H9 (cell line): ENCODE results near the gene DUSP5. TPM values are rescaled to one million over a fixed set of nuclear protein-coding genes. Genes with fewer than 3 reads are reported as not detected.

ENCODE experiments used
- DNase-seq: peaks from one replicate; pipeline ENCODE4 v3.0.0-alpha.2; 2017
- H2AFZ ChIP-seq: one replicate; pipeline ENCODE4 v1.6.1; 2013; ENCODE audit warnings: mild to moderate bottlenecking, low read length, control low read depth, moderate library complexity
- H2AK5ac ChIP-seq: 2 replicates; pipeline ENCODE4 v1.6.1; 2013; ENCODE audit warnings: low read length, control low read depth, mixed read lengths; ENCODE audit not compliant: insufficient read length
- H2BK120ac ChIP-seq: one replicate; pipeline ENCODE4 v1.6.1; 2013; ENCODE audit warnings: low read depth, mild to moderate bottlenecking, low read length, control low read depth, inconsistent platforms; ENCODE audit not compliant: poor library complexity, severe bottlenecking
- H2BK12ac ChIP-seq: 2 replicates; pipeline ENCODE4 v1.6.1; 2013; ENCODE audit warnings: low read length, control low read depth, mixed read lengths, low read depth; ENCODE audit not compliant: insufficient read length
- H2BK15ac ChIP-seq: 2 replicates; pipeline ENCODE4 v1.6.1; 2013; ENCODE audit warnings: low read depth, low read length, control low read depth
- H2BK20ac ChIP-seq: one replicate; pipeline ENCODE4 v1.6.1; 2013; ENCODE audit warnings: low read depth, mild to moderate bottlenecking, low read length, control low read depth, inconsistent platforms; ENCODE audit not compliant: poor library complexity, severe bottlenecking
- H2BK5ac ChIP-seq: 2 replicates; pipeline ENCODE4 v1.6.1; 2013; ENCODE audit warnings: low read length, control low read depth, mixed read lengths; ENCODE audit not compliant: insufficient read length
- H3K14ac ChIP-seq: 2 replicates; pipeline ENCODE4 v1.6.1; 2013; ENCODE audit warnings: low read length, control low read depth; ENCODE audit not compliant: insufficient read depth
- H3K18ac ChIP-seq: 2 replicates; pipeline ENCODE4 v1.6.1; 2013; ENCODE audit warnings: low read depth, mild to moderate bottlenecking, mixed read lengths, low read length, control low read depth; ENCODE audit not compliant: insufficient read length
- H3K23ac ChIP-seq: 2 replicates; pipeline ENCODE4 v1.6.1; 2013; ENCODE audit warnings: low read length, control low read depth, mixed read lengths, low read depth; ENCODE audit not compliant: insufficient read length
- H3K23me2 ChIP-seq: 2 replicates; pipeline ENCODE4 v1.6.1; 2013; ENCODE audit warnings: low read depth, mild to moderate bottlenecking, mixed read lengths, low read length, control low read depth; ENCODE audit not compliant: insufficient read length, poor library complexity, severe bottlenecking
- H3K27ac ChIP-seq: 2 replicates; pipeline ENCODE4 v1.5.1; 2013; ENCODE audit warnings: low read length, control low read depth, mixed read lengths, low read depth; ENCODE audit not compliant: insufficient read length
- H3K27me3 ChIP-seq: 2 replicates; pipeline ENCODE4 v1.6.1; 2013; ENCODE audit warnings: low read length, control low read depth, inconsistent platforms; ENCODE audit not compliant: insufficient read depth
- H3K4ac ChIP-seq: 2 replicates; pipeline ENCODE4 v1.6.1; 2013; ENCODE audit warnings: low read depth, mild to moderate bottlenecking, control low read depth, inconsistent platforms, low read length, moderate library complexity
- H3K4me1 ChIP-seq: 2 replicates; pipeline ENCODE4 v1.6.1; 2013; ENCODE audit warnings: low read length, control low read depth, inconsistent platforms; ENCODE audit not compliant: insufficient read depth
- H3K4me2 ChIP-seq: 2 replicates; pipeline ENCODE4 v1.6.1; 2013; ENCODE audit warnings: low read length, control low read depth, mixed read lengths; ENCODE audit not compliant: insufficient read length, insufficient read depth
- H3K56ac ChIP-seq: 2 replicates; pipeline ENCODE4 v1.6.1; 2013; ENCODE audit warnings: low read depth, mild to moderate bottlenecking, mixed read lengths, low read length, control low read depth; ENCODE audit not compliant: insufficient read length
- H3K79me1 ChIP-seq: 2 replicates; pipeline ENCODE4 v1.6.1; 2013; ENCODE audit warnings: low read depth, mild to moderate bottlenecking, moderate library complexity, low read length, control low read depth, inconsistent platforms; ENCODE audit not compliant: insufficient read depth, poor library complexity, severe bottlenecking
- H3K79me2 ChIP-seq: 2 replicates; pipeline ENCODE4 v1.6.1; 2013; ENCODE audit warnings: low read length, control low read depth, inconsistent platforms; ENCODE audit not compliant: insufficient read depth
- H3K9ac ChIP-seq: 2 replicates; pipeline ENCODE4 v1.6.1; 2013; ENCODE audit warnings: low read length, control low read depth, mixed read lengths; ENCODE audit not compliant: insufficient read length; ENCODE audit errors: extremely low read depth
- H3K9me3 ChIP-seq: one replicate; pipeline ENCODE4 v1.6.1; 2013; ENCODE audit warnings: low read depth, low read length, inconsistent platforms; ENCODE audit not compliant: control insufficient read depth
- H3T11ph ChIP-seq: one replicate; pipeline ENCODE4 v1.6.1; 2013; ENCODE audit warnings: mild to moderate bottlenecking, low read length, control low read depth, inconsistent platforms
- H4K20me1 ChIP-seq: one replicate; pipeline ENCODE4 v1.6.1; 2013; ENCODE audit not compliant: control insufficient read depth, insufficient read length, insufficient read depth
- H4K5ac ChIP-seq: 2 replicates; pipeline ENCODE4 v1.6.1; 2013; ENCODE audit warnings: low read depth, mild to moderate bottlenecking, mixed read lengths, low read length, control low read depth; ENCODE audit not compliant: insufficient read length
- H4K8ac ChIP-seq: replicated peaks from 2 replicates; pipeline ENCODE4 v1.6.1; 2013; ENCODE audit warnings: low read length, control low read depth, mixed read lengths, low read depth; ENCODE audit not compliant: insufficient read length
- H4K91ac ChIP-seq: 2 replicates; pipeline ENCODE4 v1.6.1; 2013; ENCODE audit warnings: low read depth, mild to moderate bottlenecking, moderate library complexity, mixed read lengths, low read length, control low read depth; ENCODE audit not compliant: insufficient read length
- H3K27ac Mint-ChIP-seq, 3 experiments: 2 replicates in 2 of 3; 3 replicates in 1 of 3; pipeline ENCODE4 v1.8.0; 2020 to 2021; ENCODE audit warnings: mixed read lengths in 3 of 3, mild to moderate bottlenecking in 1 of 3, moderate library complexity in 1 of 3
- H3K27me3 Mint-ChIP-seq: 2 replicates; pipeline ENCODE4 v1.8.0; 2021; ENCODE audit warnings: low read depth, mild to moderate bottlenecking, moderate library complexity, mixed read lengths
- H3K36me3 Mint-ChIP-seq, 3 experiments: 2 replicates in 2 of 3; 3 replicates in 1 of 3; pipeline ENCODE4 v1.8.0; 2020 to 2021; ENCODE audit warnings: low read depth in 3 of 3, mixed read lengths in 3 of 3; ENCODE audit not compliant: insufficient read depth in 1 of 3
- H3K4me1 Mint-ChIP-seq, 2 experiments: 2 replicates each; pipeline ENCODE4 v1.8.0; 2020; ENCODE audit warnings: mixed read lengths in 2 of 2
- H3K4me3 Mint-ChIP-seq, 2 experiments: 2 replicates in 1 of 2; 3 replicates in 1 of 2; pipeline ENCODE4 v1.8.0; 2020 to 2021; ENCODE audit warnings: mild to moderate bottlenecking in 2 of 2, mixed read lengths in 2 of 2, moderate library complexity in 1 of 2
- H3K9me3 Mint-ChIP-seq, 2 experiments: 2 replicates in 1 of 2; 3 replicates in 1 of 2; pipeline ENCODE4 v1.8.0; 2020; ENCODE audit warnings: mild to moderate bottlenecking in 2 of 2, mixed read lengths in 2 of 2, moderate library complexity in 1 of 2
- CTCF ChIP-seq: fragments of 200-600 bp; sonication (generic); conservative IDR thresholded peaks from 3 replicates; pipeline ENCODE4 v1.8.0; 2021; ENCODE audit warnings: antibody characterized with exemption, mild to moderate bottlenecking
- WGBS: extraction: QIAGEN DNeasy Blood & Tissue Kit; methylation state at CpG from one replicate; pipeline ENCODE4 v1.1.7; 2013; ENCODE audit warnings: missing lambda C conversion rate, low lambda C conversion rate, mixed read lengths; ENCODE audit not compliant: insufficient read length; ENCODE audit errors: extremely low coverage; 5-methylcytosine and 5-hydroxymethylcytosine counted together
- total RNA-seq: library from RNA; stranded (reverse); gene quantifications from 2 replicates; pipeline ENCODE4 v1.2.1, GENCODE V29; 2021

Gene DUSP5
- total RNA-seq, 1 experiment from 2014 or later = 29.3 TPM

GRCh38 chr10:110500515-110500905 is 2.8 kb downstream of the DUSP5 start:
- Mint-ChIP-seq H3K36me3 (peaks cover 10 to 29% (median 17%) of the 10 kb centered on the region in 3 experiments; a peak in 4 of 7 replicates), H3K9me3 (peaks cover 0 to 2% of the 10 kb centered on the region in 2 experiments; a peak in 3 of 5 replicates), H3K27ac (no peak overlapping the region), H3K4me1 (peaks cover 50 to 56% of the 10 kb centered on the region in 2 experiments), H3K27me3 (peaks cover 38% of the 10 kb centered on the region), H3K4me3 (peak overlapping the region; percentile 78 to 92)
- H3K27me3 ChIP-seq = no peaks in the 10 kb centered on the region; the same call in 1 of the 2 replicates
- H3K4ac ChIP-seq = no peak overlapping the region
- no peak overlapping the region for H3K18ac ChIP-seq
- no peak overlapping the region for H2BK20ac ChIP-seq
- peaks cover 25% of the 10 kb centered on the region for H3K23me2 ChIP-seq
- no peak overlapping the region for H3K14ac ChIP-seq
- no peak for TF ChIP-seq CTCF
- H2AK5ac ChIP-seq = no peak overlapping the region
- H4K20me1 ChIP-seq = peaks cover 4% of the 10 kb centered on the region
- no peak overlapping the region for H3T11ph ChIP-seq
- H2BK12ac ChIP-seq = no peak overlapping the region
- H3K79me2 ChIP-seq = peaks cover 21% of the 10 kb centered on the region; the same call in 1 of the 2 replicates
- no peaks in the 10 kb centered on the region for H3K79me1 ChIP-seq
- H3K9ac ChIP-seq = no peak overlapping the region
- no CpG with 5 or more reads among the region's 3 CpGs for WGBS
- H2AFZ ChIP-seq = no peak overlapping the region
- no peak overlapping the region for H2BK15ac ChIP-seq
- peaks cover 12% of the 10 kb centered on the region for H3K4me1 ChIP-seq
- no peak overlapping the region for H3K23ac ChIP-seq
- H4K91ac ChIP-seq = no peak overlapping the region
- no peak overlapping the region for H3K56ac ChIP-seq
- H4K5ac ChIP-seq = no peak overlapping the region
- H2BK5ac ChIP-seq = no peak overlapping the region
- no peak for DNase-seq
- no peaks in the 10 kb centered on the region for H3K9me3 ChIP-seq
- H3K4me2 ChIP-seq = peak overlapping the region; percentile 47
- no peak overlapping the region for H4K8ac ChIP-seq
- no peak overlapping the region for H3K27ac ChIP-seq
- no peak overlapping the region for H2BK120ac ChIP-seq
